Fibroblast of skin of abdomen (primary cell): Measurements from ENCODE around the gene PLLP.

Experiments
- DNase-seq: peaks from one replicate; pipeline ENCODE4 v3.0.0-alpha.2; 2013

Gene PLLP

GRCh38 chr16:57223057-57223456 lies 61.4 kb downstream of the PLLP start:
- no peak for DNase-seq

- no peak for DNase-seq
Measured at GRCh38 chr16:57216968-57217367, 67.5 kb downstream of the PLLP start.

GRCh38 chr16:57213462-57213861 lies 71.0 kb downstream of the PLLP start:
- DNase-seq = no peak

GRCh38 chr16:57209780-57210179 lies 74.7 kb downstream of the PLLP start:
- no peak for DNase-seq

- no peak for DNase-seq
Measured at GRCh38 chr16:57208926-57209325, 75.5 kb downstream of the PLLP start.
